H1 (cell line): ENCODE measurements around the gene AFAP1L2.

ENCODE experiments used
- ATF2 ChIP-seq: IDR thresholded peaks from 2 replicates; pipeline ENCODE4 v1.6.1; 2012; ENCODE audit warnings: low read length, inconsistent platforms
- CEBPB ChIP-seq: IDR thresholded peaks from 2 replicates; pipeline ENCODE4 v1.6.1; 2012; ENCODE audit warnings: low read depth, low read length
- CTCF ChIP-seq, 3 experiments: IDR thresholded peaks; 1 replicate in 2 of 3; 2 replicates in 1 of 3; pipeline versions ENCODE4 v1.5.1 to v1.6.1; 2011; ENCODE audit warnings: low read length in 3 of 3, mild to moderate bottlenecking in 3 of 3, inconsistent platforms in 2 of 3, low read depth in 1 of 3, moderate library complexity in 1 of 3; ENCODE audit not compliant: insufficient read depth in 1 of 3; ENCODE audit errors: control extremely low read depth in 1 of 3
- MAX ChIP-seq: IDR thresholded peaks from 2 replicates; pipeline ENCODE4 v1.6.1; 2012; ENCODE audit warnings: inconsistent platforms
- POLR2A ChIP-seq, 2 experiments: IDR thresholded peaks; 1 replicate in 1 of 2; 2 replicates in 1 of 2; pipeline ENCODE4 v1.6.1; 2011; ENCODE audit warnings: low read depth in 2 of 2, low read length in 2 of 2, mild to moderate bottlenecking in 2 of 2; ENCODE audit errors: control extremely low read depth in 1 of 2
- POLR2AphosphoS5 ChIP-seq: IDR thresholded peaks from 2 replicates; pipeline ENCODE4 v1.6.1; 2011; ENCODE audit warnings: low read depth, low read length
- RAD21 ChIP-seq, 2 experiments: IDR thresholded peaks in 1 of 2; conservative IDR thresholded peaks in 1 of 2; 2 replicates each; pipeline ENCODE4 v1.6.1; 2011; ENCODE audit warnings: low read depth in 2 of 2, low read length in 2 of 2, improper control_type of control experiment in 1 of 2, inconsistent platforms in 1 of 2, mild to moderate bottlenecking in 1 of 2, moderate library complexity in 1 of 2
- SP1 ChIP-seq: IDR thresholded peaks from 2 replicates; pipeline ENCODE4 v1.6.1; 2011; ENCODE audit warnings: low read depth, low read length
- TAF1 ChIP-seq: IDR thresholded peaks from 2 replicates; pipeline ENCODE4 v1.6.1; 2011; ENCODE audit warnings: mild to moderate bottlenecking, low read depth, low read length
- YY1 ChIP-seq: IDR thresholded peaks from 2 replicates; pipeline ENCODE4 v1.6.1; 2011; ENCODE audit warnings: low read depth, mild to moderate bottlenecking, low read length

- TF ChIP-seq POLR2A (IDR thresholded peaks at IDR 0.05; ENCODE audit: control extremely low read depth in 1 of 2, low read depth in 2 of 2, low read length in 2 of 2): no peak
- TF ChIP-seq RAD21 (IDR thresholded peaks at IDR 0.05 in 1 of 2, conservative IDR thresholded peaks at IDR 0.05 in 1 of 2; ENCODE audit: low read depth in 2 of 2, low read length in 2 of 2): no peak
- TF ChIP-seq SP1: no peak
- TF ChIP-seq POLR2AphosphoS5: no peak
- TF ChIP-seq CTCF (IDR thresholded peaks at IDR 0.05; ENCODE audit: control extremely low read depth in 1 of 3, insufficient read depth in 1 of 3, low read depth in 1 of 3, low read length in 3 of 3): no peak
- TF ChIP-seq YY1: no peak
- TF ChIP-seq CEBPB: no peak
- TF ChIP-seq TAF1: no peak
- no peak for TF ChIP-seq ATF2
- TF ChIP-seq MAX: no peak
Observed at GRCh38 chr10:114393482-114393881, 10.8 kb downstream of the AFAP1L2 start.
